GM23248 (cell line): ENCODE results near the gene CNIH2.

Experiments
- EZH2 ChIP-seq: fragments of 200-600 bp; sonication (generic); IDR thresholded peaks from 2 replicates; pipeline ENCODE4 v1.6.1; 2018; ENCODE audit warnings: antibody characterized with exemption, mild to moderate bottlenecking; ENCODE audit not compliant: insufficient read depth, poor library complexity, severe bottlenecking
- EZH2phosphoT487 ChIP-seq: fragments of 200-600 bp; sonication (generic); IDR thresholded peaks from 2 replicates; pipeline ENCODE4 v1.6.1; 2018; ENCODE audit warnings: antibody characterized with exemption, moderate library complexity, mild to moderate bottlenecking, low read depth; ENCODE audit not compliant: insufficient read depth

- TF ChIP-seq EZH2: no peak
- TF ChIP-seq EZH2phosphoT487: no peak
Observed at GRCh38 chr11:66239998-66240780, 37.8 kb upstream of the CNIH2 start.
